ENCODE data around the gene CCNYL1.

GRCh38 chr2:207662203-207662602 lies 49.2 kb upstream of the CCNYL1 start:
- TF ChIP-seq CTCF (IDR thresholded peaks at IDR 0.05 in 8 of 11, conservative IDR thresholded peaks at IDR 0.05 in 3 of 11) = no peak
- TF ChIP-seq POLR2AphosphoS5 (IDR thresholded peaks at IDR 0.05) = peak in 1 of 3 donors; percentile 91

Data from spleen (tissue), 7 donors.